GM23338 (cell line): Measurements from ENCODE around the gene BTRC.

ENCODE experiments used
- CREB1 ChIP-seq: fragments of 250-450 bp; sonication (Bioruptor Pico); IDR thresholded peaks from 2 replicates; pipeline ENCODE4 v1.5.0; 2020; ENCODE audit warnings: low read depth, mild to moderate bottlenecking, moderate library complexity
- ETS1 ChIP-seq: IDR thresholded peaks from 2 replicates; pipeline ENCODE4 v1.6.1; 2016; ENCODE audit warnings: antibody characterized with exemption
- EZH2 ChIP-seq: fragments of 200-600 bp; sonication (generic); IDR thresholded peaks from one replicate; pipeline ENCODE4 v1.8.0; 2017; ENCODE audit warnings: antibody characterized with exemption, mild to moderate bottlenecking, low read depth; ENCODE audit not compliant: unreplicated experiment
- EZH2phosphoT487 ChIP-seq: fragments of 200-600 bp; sonication (generic); IDR thresholded peaks from one replicate; pipeline ENCODE4 v1.8.1; 2018; ENCODE audit warnings: antibody characterized with exemption; ENCODE audit not compliant: unreplicated experiment
- JUNB ChIP-seq: IDR thresholded peaks from one replicate; pipeline ENCODE4 v1.6.1; 2016; ENCODE audit warnings: antibody characterized with exemption; ENCODE audit not compliant: unreplicated experiment
- NANOG ChIP-seq: IDR thresholded peaks from 2 replicates; pipeline ENCODE4 v1.6.1; 2016; ENCODE audit warnings: antibody characterized with exemption, borderline replicate concordance
- POLR2AphosphoS5 ChIP-seq: IDR thresholded peaks from 2 replicates; pipeline ENCODE4 v1.6.1; 2016; ENCODE audit warnings: antibody characterized with exemption, low read depth
- STAT1 ChIP-seq: IDR thresholded peaks from one replicate; pipeline ENCODE4 v1.6.1; 2016; ENCODE audit warnings: antibody characterized with exemption; ENCODE audit not compliant: unreplicated experiment
- TF ChIP-seq, protein P1 (sequence below), 2 experiments: fragments of 200-600 bp in 1 of 2; sonication (generic) in 1 of 2; conservative IDR thresholded peaks; 2 replicates each; pipeline versions ENCODE4 v1.5.1 to v1.6.1; 2016 to 2017; ENCODE audit warnings: antibody characterized with exemption in 2 of 2, low read depth in 2 of 2, mild to moderate bottlenecking in 2 of 2, moderate library complexity in 1 of 2
- TF ChIP-seq, protein P2 (sequence below): IDR thresholded peaks from one replicate; pipeline ENCODE4 v1.6.1; 2018; ENCODE audit warnings: antibody characterized with exemption; ENCODE audit not compliant: unreplicated experiment
- TF ChIP-seq, protein P3 (sequence below): fragments of 250-450 bp; sonication (Bioruptor Pico); IDR thresholded peaks from 2 replicates; pipeline ENCODE4 v1.5.0; 2020; ENCODE audit warnings: mild to moderate bottlenecking, moderate library complexity

DNA sequence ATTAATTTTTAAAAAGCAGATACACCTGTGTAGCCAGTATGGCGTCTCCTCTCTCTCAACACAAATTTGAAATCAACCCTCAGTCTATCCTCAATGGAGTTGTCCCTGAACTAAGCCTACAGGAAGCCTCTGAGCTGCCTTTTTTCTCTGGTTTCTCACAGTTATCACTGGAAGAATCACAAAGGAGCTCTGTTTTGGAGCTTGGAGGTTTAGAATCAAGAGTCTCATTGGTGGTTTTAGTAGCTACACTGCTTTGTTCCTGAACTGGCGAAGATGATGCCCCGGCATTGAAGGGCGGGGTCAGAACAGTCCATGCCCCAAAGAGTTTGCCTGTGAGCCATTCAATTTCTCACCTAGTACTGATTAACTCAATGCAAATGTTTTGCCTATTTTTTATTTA lies 16.1 kb upstream of the BTRC start:
- TF ChIP-seq, protein P1, sequence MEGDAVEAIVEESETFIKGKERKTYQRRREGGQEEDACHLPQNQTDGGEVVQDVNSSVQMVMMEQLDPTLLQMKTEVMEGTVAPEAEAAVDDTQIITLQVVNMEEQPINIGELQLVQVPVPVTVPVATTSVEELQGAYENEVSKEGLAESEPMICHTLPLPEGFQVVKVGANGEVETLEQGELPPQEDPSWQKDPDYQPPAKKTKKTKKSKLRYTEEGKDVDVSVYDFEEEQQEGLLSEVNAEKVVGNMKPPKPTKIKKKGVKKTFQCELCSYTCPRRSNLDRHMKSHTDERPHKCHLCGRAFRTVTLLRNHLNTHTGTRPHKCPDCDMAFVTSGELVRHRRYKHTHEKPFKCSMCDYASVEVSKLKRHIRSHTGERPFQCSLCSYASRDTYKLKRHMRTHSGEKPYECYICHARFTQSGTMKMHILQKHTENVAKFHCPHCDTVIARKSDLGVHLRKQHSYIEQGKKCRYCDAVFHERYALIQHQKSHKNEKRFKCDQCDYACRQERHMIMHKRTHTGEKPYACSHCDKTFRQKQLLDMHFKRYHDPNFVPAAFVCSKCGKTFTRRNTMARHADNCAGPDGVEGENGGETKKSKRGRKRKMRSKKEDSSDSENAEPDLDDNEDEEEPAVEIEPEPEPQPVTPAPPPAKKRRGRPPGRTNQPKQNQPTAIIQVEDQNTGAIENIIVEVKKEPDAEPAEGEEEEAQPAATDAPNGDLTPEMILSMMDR (conservative IDR thresholded peaks at IDR 0.05; ENCODE audit: low read depth in 2 of 2), result no peak
- TF ChIP-seq POLR2AphosphoS5 (no peak), EZH2 (no peak), EZH2phosphoT487 (no peak), CREB1 (no peak), JUNB (no peak), ETS1 (no peak), NANOG (no peak), STAT1 (no peak)
- TF ChIP-seq, protein P2, sequence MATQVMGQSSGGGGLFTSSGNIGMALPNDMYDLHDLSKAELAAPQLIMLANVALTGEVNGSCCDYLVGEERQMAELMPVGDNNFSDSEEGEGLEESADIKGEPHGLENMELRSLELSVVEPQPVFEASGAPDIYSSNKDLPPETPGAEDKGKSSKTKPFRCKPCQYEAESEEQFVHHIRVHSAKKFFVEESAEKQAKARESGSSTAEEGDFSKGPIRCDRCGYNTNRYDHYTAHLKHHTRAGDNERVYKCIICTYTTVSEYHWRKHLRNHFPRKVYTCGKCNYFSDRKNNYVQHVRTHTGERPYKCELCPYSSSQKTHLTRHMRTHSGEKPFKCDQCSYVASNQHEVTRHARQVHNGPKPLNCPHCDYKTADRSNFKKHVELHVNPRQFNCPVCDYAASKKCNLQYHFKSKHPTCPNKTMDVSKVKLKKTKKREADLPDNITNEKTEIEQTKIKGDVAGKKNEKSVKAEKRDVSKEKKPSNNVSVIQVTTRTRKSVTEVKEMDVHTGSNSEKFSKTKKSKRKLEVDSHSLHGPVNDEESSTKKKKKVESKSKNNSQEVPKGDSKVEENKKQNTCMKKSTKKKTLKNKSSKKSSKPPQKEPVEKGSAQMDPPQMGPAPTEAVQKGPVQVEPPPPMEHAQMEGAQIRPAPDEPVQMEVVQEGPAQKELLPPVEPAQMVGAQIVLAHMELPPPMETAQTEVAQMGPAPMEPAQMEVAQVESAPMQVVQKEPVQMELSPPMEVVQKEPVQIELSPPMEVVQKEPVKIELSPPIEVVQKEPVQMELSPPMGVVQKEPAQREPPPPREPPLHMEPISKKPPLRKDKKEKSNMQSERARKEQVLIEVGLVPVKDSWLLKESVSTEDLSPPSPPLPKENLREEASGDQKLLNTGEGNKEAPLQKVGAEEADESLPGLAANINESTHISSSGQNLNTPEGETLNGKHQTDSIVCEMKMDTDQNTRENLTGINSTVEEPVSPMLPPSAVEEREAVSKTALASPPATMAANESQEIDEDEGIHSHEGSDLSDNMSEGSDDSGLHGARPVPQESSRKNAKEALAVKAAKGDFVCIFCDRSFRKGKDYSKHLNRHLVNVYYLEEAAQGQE, result no peak
- TF ChIP-seq, protein P3, sequence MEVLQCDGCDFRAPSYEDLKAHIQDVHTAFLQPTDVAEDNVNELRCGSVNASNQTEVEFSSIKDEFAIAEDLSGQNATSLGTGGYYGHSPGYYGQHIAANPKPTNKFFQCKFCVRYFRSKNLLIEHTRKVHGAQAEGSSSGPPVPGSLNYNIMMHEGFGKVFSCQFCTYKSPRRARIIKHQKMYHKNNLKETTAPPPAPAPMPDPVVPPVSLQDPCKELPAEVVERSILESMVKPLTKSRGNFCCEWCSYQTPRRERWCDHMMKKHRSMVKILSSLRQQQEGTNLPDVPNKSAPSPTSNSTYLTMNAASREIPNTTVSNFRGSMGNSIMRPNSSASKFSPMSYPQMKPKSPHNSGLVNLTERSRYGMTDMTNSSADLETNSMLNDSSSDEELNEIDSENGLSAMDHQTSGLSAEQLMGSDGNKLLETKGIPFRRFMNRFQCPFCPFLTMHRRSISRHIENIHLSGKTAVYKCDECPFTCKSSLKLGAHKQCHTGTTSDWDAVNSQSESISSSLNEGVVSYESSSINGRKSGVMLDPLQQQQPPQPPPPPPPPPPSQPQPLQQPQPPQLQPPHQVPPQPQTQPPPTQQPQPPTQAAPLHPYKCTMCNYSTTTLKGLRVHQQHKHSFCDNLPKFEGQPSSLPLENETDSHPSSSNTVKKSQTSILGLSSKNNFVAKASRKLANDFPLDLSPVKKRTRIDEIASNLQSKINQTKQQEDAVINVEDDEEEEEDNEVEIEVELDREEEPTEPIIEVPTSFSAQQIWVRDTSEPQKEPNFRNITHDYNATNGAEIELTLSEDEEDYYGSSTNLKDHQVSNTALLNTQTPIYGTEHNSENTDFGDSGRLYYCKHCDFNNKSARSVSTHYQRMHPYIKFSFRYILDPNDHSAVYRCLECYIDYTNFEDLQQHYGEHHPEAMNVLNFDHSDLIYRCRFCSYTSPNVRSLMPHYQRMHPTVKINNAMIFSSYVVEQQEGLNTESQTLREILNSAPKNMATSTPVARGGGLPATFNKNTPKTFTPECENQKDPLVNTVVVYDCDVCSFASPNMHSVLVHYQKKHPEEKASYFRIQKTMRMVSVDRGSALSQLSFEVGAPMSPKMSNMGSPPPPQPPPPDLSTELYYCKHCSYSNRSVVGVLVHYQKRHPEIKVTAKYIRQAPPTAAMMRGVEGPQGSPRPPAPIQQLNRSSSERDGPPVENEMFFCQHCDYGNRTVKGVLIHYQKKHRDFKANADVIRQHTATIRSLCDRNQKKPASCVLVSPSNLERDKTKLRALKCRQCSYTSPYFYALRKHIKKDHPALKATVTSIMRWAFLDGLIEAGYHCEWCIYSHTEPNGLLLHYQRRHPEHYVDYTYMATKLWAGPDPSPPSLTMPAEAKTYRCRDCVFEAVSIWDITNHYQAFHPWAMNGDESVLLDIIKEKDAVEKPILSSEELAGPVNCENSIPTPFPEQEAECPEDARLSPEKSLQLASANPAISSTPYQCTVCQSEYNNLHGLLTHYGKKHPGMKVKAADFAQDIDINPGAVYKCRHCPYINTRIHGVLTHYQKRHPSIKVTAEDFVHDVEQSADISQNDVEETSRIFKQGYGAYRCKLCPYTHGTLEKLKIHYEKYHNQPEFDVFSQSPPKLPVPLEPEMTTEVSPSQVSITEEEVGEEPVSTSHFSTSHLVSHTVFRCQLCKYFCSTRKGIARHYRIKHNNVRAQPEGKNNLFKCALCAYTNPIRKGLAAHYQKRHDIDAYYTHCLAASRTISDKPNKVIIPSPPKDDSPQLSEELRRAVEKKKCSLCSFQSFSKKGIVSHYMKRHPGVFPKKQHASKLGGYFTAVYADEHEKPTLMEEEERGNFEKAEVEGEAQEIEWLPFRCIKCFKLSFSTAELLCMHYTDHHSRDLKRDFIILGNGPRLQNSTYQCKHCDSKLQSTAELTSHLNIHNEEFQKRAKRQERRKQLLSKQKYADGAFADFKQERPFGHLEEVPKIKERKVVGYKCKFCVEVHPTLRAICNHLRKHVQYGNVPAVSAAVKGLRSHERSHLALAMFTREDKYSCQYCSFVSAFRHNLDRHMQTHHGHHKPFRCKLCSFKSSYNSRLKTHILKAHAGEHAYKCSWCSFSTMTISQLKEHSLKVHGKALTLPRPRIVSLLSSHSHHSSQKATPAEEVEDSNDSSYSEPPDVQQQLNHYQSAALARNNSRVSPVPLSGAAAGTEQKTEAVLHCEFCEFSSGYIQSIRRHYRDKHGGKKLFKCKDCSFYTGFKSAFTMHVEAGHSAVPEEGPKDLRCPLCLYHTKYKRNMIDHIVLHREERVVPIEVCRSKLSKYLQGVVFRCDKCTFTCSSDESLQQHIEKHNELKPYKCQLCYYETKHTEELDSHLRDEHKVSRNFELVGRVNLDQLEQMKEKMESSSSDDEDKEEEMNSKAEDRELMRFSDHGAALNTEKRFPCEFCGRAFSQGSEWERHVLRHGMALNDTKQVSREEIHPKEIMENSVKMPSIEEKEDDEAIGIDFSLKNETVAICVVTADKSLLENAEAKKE, result no peak
